SU-DHL-6 (cell line): ENCODE measurements around the gene TSPYL2.

ENCODE experiments used
- CTCF ChIP-seq: fragments of 200-600 bp; sonication (generic); IDR thresholded peaks from one replicate; pipeline ENCODE4 v1.5.1; 2017; ENCODE audit warnings: antibody characterized with exemption, mild to moderate bottlenecking, low read length, moderate library complexity; ENCODE audit not compliant: insufficient read depth, poor library complexity, severe bottlenecking
- EZH2phosphoT487 ChIP-seq: fragments of 200-600 bp; sonication (generic), shearing (Covaris generic); conservative IDR thresholded peaks from 2 replicates; pipeline ENCODE4 v1.6.1; 2018; ENCODE audit warnings: mild to moderate bottlenecking, antibody characterized with exemption, low read length, moderate library complexity, mixed read lengths

DNA sequence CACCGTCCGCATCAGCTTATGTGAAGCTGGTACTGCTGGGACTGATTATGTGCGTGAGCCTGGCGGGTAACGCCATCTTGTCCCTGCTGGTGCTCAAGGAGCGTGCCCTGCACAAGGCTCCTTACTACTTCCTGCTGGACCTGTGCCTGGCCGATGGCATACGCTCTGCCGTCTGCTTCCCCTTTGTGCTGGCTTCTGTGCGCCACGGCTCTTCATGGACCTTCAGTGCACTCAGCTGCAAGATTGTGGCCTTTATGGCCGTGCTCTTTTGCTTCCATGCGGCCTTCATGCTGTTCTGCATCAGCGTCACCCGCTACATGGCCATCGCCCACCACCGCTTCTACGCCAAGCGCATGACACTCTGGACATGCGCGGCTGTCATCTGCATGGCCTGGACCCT lies 5.5 kb upstream of the TSPYL2 start:
- TF ChIP-seq CTCF (no peak), EZH2phosphoT487 (no peak)
